BE2C (cell line): Measurements from ENCODE around the gene GDPD5.

ENCODE experiments used
- DNase-seq: peaks from one replicate; pipeline ENCODE4 v3.0.0-alpha.2; 2020
- H3K27me3 ChIP-seq: fragments of 250-450 bp; sonication (Bioruptor Pico); 2 replicates; pipeline ENCODE4 v1.5.1; 2020; ENCODE audit warnings: mild to moderate bottlenecking
- H3K36me3 ChIP-seq: fragments of 250-450 bp; sonication (Bioruptor Pico); 2 replicates; pipeline ENCODE4 v1.5.1; 2020; ENCODE audit warnings: mild to moderate bottlenecking
- H3K4me1 ChIP-seq: fragments of 250-450 bp; sonication (Bioruptor Pico); 2 replicates; pipeline ENCODE4 v1.5.1; 2020
- H3K4me3 ChIP-seq: 2 replicates; pipeline ENCODE4 v1.5.1; 2011; ENCODE audit warnings: low read depth, low read length
- H3K9me3 ChIP-seq: fragments of 250-450 bp; sonication (Bioruptor Pico); 2 replicates; pipeline ENCODE4 v1.5.1; 2020
- CTCF ChIP-seq: IDR thresholded peaks from 2 replicates; pipeline ENCODE4 v1.5.1; 2012; ENCODE audit warnings: mild to moderate bottlenecking, low read depth, low read length

Gene GDPD5

GRCh38 chr11:75539459-75540334, 14.0 kb upstream of the GDPD5 start:
- Histone ChIP-seq H3K9me3 (no peaks in the 10 kb centered on the region), H3K36me3 (no peaks in the 10 kb centered on the region), H3K4me1 (no peaks in the 10 kb centered on the region; the same call in 1 of the 2 replicates), H3K27me3 (no peaks in the 10 kb centered on the region), H3K4me3 (no peak overlapping the region)
- no peak for DNase-seq
- TF ChIP-seq CTCF = no peak

- H3K4me1 ChIP-seq = peaks cover 3% of the 10 kb centered on the region; the same call in 1 of the 2 replicates
- H3K4me3 ChIP-seq = no peak overlapping the region
- no peak for TF ChIP-seq CTCF
- no peak for DNase-seq
- H3K27me3 ChIP-seq = no peaks in the 10 kb centered on the region
- no peaks in the 10 kb centered on the region for H3K9me3 ChIP-seq
- no peaks in the 10 kb centered on the region for H3K36me3 ChIP-seq
Measured at GRCh38 chr11:75538150-75538942, 12.6 kb upstream of the GDPD5 start.

- no peaks in the 10 kb centered on the region for H3K27me3 ChIP-seq
- no peak overlapping the region for H3K4me3 ChIP-seq
- H3K36me3 ChIP-seq = no peaks in the 10 kb centered on the region
- TF ChIP-seq CTCF = no peak
- peaks cover 3% of the 10 kb centered on the region; the same call in 1 of the 2 replicates for H3K4me1 ChIP-seq
- DNase-seq = no peak
- no peaks in the 10 kb centered on the region for H3K9me3 ChIP-seq
Measured at GRCh38 chr11:75537740-75538139, 12.0 kb upstream of the GDPD5 start.

- no peak for DNase-seq
Measured at GRCh38 chr11:75536786-75537641, 11.3 kb upstream of the GDPD5 start.

GRCh38 chr11:75535071-75535470, 9.3 kb upstream of the GDPD5 start:
- DNase-seq = no peak
- H3K36me3 ChIP-seq = no peaks in the 10 kb centered on the region
- no peak overlapping the region for H3K4me3 ChIP-seq
- H3K9me3 ChIP-seq = no peaks in the 10 kb centered on the region
- H3K27me3 ChIP-seq = no peaks in the 10 kb centered on the region
- H3K4me1 ChIP-seq = peaks cover 3% of the 10 kb centered on the region; the same call in 1 of the 2 replicates
- TF ChIP-seq CTCF = no peak

More at GRCh38 chr11:75536786-75537641, 11.3 kb upstream of the GDPD5 start:
- no peaks in the 10 kb centered on the region for H3K27me3 ChIP-seq
- peaks cover 3% of the 10 kb centered on the region; the same call in 1 of the 2 replicates for H3K4me1 ChIP-seq
- H3K4me3 ChIP-seq = no peak overlapping the region
- H3K9me3 ChIP-seq = no peaks in the 10 kb centered on the region
- no peak for TF ChIP-seq CTCF
- no peaks in the 10 kb centered on the region for H3K36me3 ChIP-seq
